Measurements from ENCODE around the gene GGT6. TPM values are rescaled to one million over a fixed set of nuclear protein-coding genes. Genes with fewer than 3 reads are reported as not detected.

The GGT6 gene
- total and polyA plus RNA-seq, 7 experiments from 2014 or later: not detected

GRCh38 chr17:4547118-4547906 is 13.1 kb downstream of the GGT6 start:
- no peaks in the 10 kb centered on the region for H3K27me3 ChIP-seq (ENCODE audit: control insufficient read depth in 2 of 2, insufficient read depth in 2 of 2, low read length in 2 of 2)
- intact Hi-C loops (cut with micrococcal nuclease): no loop called here
- H3K4me1 ChIP-seq (ENCODE audit: control insufficient read depth in 2 of 2, insufficient read depth in 2 of 2, low read length in 2 of 2): no peaks in the 10 kb centered on the region
- CTCF ChIA-PET: interaction anchor here (0.6 kb wide), 1 partner anchor 116 kb away, joined by 4 read pairs; no protein-coding TSS in a partner anchor
- peaks cover 0 to 26% (median 7%) of the 10 kb centered on the region in 5 donors for H3K36me3 Mint-ChIP-seq
- no peaks in the 10 kb centered on the region for H3K9me3 ChIP-seq (ENCODE audit: control insufficient read depth in 2 of 3, low read length in 3 of 3)
- H3K4me3 ChIP-seq (ENCODE audit: low read length): no peak overlapping the region
- DNase-seq: no peak
- H3K36me3 ChIP-seq (ENCODE audit: control insufficient read depth in 2 of 3, insufficient read depth in 3 of 3, low read length in 3 of 3): peaks cover 10 to 98% (median 33%) of the 10 kb centered on the region in 3 experiments
- no peak overlapping the region for H3K27ac Mint-ChIP-seq
- no peaks in the 10 kb centered on the region for H3K9me3 Mint-ChIP-seq
- H3K4me1 Mint-ChIP-seq: peaks cover 0 to 4% (median 0%) of the 10 kb centered on the region in 7 donors
- no peak overlapping the region for H3K27ac ChIP-seq (ENCODE audit: low read depth, low read length)
- H3K27me3 Mint-ChIP-seq: no peaks in the 10 kb centered on the region
- no peak for ATAC-seq
- POLR2A ChIA-PET: interaction anchor here (1.0 kb wide), 1 partner anchor 10 kb away, joined by 3 read pairs; no protein-coding TSS in a partner anchor
- H3K4me3 Mint-ChIP-seq: no peak overlapping the region

- H3K4me1 ChIP-seq (ENCODE audit: control insufficient read depth in 2 of 2, insufficient read depth in 2 of 2, low read length in 2 of 2): no peaks in the 10 kb centered on the region
- ChIA-PET POLR2A (interaction anchor here (0.9 kb wide), 1 partner anchor 8 kb away, joined by 3 read pairs; no protein-coding TSS in a partner anchor), CTCF (no interaction called here)
- Mint-ChIP-seq H3K9me3 (no peaks in the 10 kb centered on the region), H3K27ac (no peak overlapping the region), H3K27me3 (no peaks in the 10 kb centered on the region), H3K36me3 (peaks cover 0 to 17% (median 4%) of the 10 kb centered on the region in 5 donors), H3K4me1 (no peaks in the 10 kb centered on the region), H3K4me3 (no peak overlapping the region)
- intact Hi-C loops (cut with micrococcal nuclease): no loop called here
- no peak overlapping the region for H3K4me3 ChIP-seq (ENCODE audit: low read length)
- no peak overlapping the region for H3K27ac ChIP-seq (ENCODE audit: low read depth, low read length)
- H3K27me3 ChIP-seq (ENCODE audit: control insufficient read depth in 2 of 2, insufficient read depth in 2 of 2, low read length in 2 of 2): no peaks in the 10 kb centered on the region
- H3K9me3 ChIP-seq (ENCODE audit: control insufficient read depth in 2 of 3, low read length in 3 of 3): no peaks in the 10 kb centered on the region
- ATAC-seq (no peak), DNase-seq (no peak)
- H3K36me3 ChIP-seq (ENCODE audit: control insufficient read depth in 2 of 3, insufficient read depth in 3 of 3, low read length in 3 of 3): peaks cover 0 to 98% (median 39%) of the 10 kb centered on the region in 3 experiments
Observed at GRCh38 chr17:4545217-4545951, 15.0 kb downstream of the GGT6 start.

- Mint-ChIP-seq H3K27me3 (no peaks in the 10 kb centered on the region), H3K9me3 (no peaks in the 10 kb centered on the region), H3K4me1 (no peaks in the 10 kb centered on the region), H3K4me3 (no peak overlapping the region), H3K27ac (no peak overlapping the region), H3K36me3 (peaks cover 0 to 12% (median 4%) of the 10 kb centered on the region in 5 donors)
- Histone ChIP-seq H3K27me3 (ENCODE audit: control insufficient read depth in 2 of 2, insufficient read depth in 2 of 2, low read length in 2 of 2) (no peaks in the 10 kb centered on the region), H3K4me3 (ENCODE audit: low read length) (no peak overlapping the region), H3K27ac (ENCODE audit: low read depth, low read length) (no peak overlapping the region), H3K9me3 (ENCODE audit: control insufficient read depth in 2 of 3, low read length in 3 of 3) (no peaks in the 10 kb centered on the region), H3K36me3 (ENCODE audit: control insufficient read depth in 2 of 3, insufficient read depth in 3 of 3, low read length in 3 of 3) (peaks cover 0 to 98% (median 37%) of the 10 kb centered on the region in 3 experiments), H3K4me1 (ENCODE audit: control insufficient read depth in 2 of 2, insufficient read depth in 2 of 2, low read length in 2 of 2) (no peaks in the 10 kb centered on the region)
- ChIA-PET POLR2A (interaction anchor here (0.9 to 1.1 kb wide), 2 partner anchors 9 to 10 kb away, joined by 3 read pairs; partner anchors contain the start of gene MYBBP1A), CTCF (no interaction called here)
- DNase-seq: no peak
- ATAC-seq: no peak
- intact Hi-C loops (cut with micrococcal nuclease): no loop called here
Observed at GRCh38 chr17:4544951-4545216, 15.5 kb downstream of the GGT6 start.

GRCh38 chr17:4544135-4544950 is 16.0 kb downstream of the GGT6 start:
- H3K27me3 ChIP-seq (ENCODE audit: control insufficient read depth in 2 of 2, insufficient read depth in 2 of 2, low read length in 2 of 2): no peaks in the 10 kb centered on the region
- ATAC-seq (no peak), DNase-seq (no peak)
- no peaks in the 10 kb centered on the region for H3K9me3 ChIP-seq (ENCODE audit: control insufficient read depth in 2 of 3, low read length in 3 of 3)
- Mint-ChIP-seq H3K9me3 (no peaks in the 10 kb centered on the region), H3K27me3 (no peaks in the 10 kb centered on the region), H3K27ac (no peak overlapping the region), H3K4me1 (no peaks in the 10 kb centered on the region), H3K4me3 (no peak overlapping the region), H3K36me3 (peaks cover 0 to 15% (median 6%) of the 10 kb centered on the region in 5 donors)
- no peaks in the 10 kb centered on the region for H3K4me1 ChIP-seq (ENCODE audit: control insufficient read depth in 2 of 2, insufficient read depth in 2 of 2, low read length in 2 of 2)
- H3K36me3 ChIP-seq (ENCODE audit: control insufficient read depth in 2 of 3, insufficient read depth in 3 of 3, low read length in 3 of 3): peaks cover 0 to 98% (median 37%) of the 10 kb centered on the region in 3 experiments
- intact Hi-C loops (cut with micrococcal nuclease): no loop called here
- no peak overlapping the region for H3K27ac ChIP-seq (ENCODE audit: low read depth, low read length)
- CTCF ChIA-PET: interaction anchor here (0.6 kb wide), 1 partner anchor 11 kb away, joined by 3 read pairs; the partner anchor contains the start of gene MYBBP1A
- H3K4me3 ChIP-seq (ENCODE audit: low read length): no peak overlapping the region
- POLR2A ChIA-PET: interaction anchor here (0.5 to 1.1 kb wide), 3 partner anchors 9 to 51 kb away, joined by 3 read pairs; partner anchors contain the start of gene MYBBP1A

- H3K4me3 ChIP-seq (ENCODE audit: low read length): no peak overlapping the region
- peaks cover 0 to 98% (median 32%) of the 10 kb centered on the region in 3 experiments for H3K36me3 ChIP-seq (ENCODE audit: control insufficient read depth in 2 of 3, insufficient read depth in 3 of 3, low read length in 3 of 3)
- Mint-ChIP-seq H3K9me3 (no peaks in the 10 kb centered on the region), H3K27ac (no peak overlapping the region), H3K4me3 (no peak overlapping the region), H3K36me3 (peaks cover 0 to 12% (median 6%) of the 10 kb centered on the region in 5 donors), H3K4me1 (no peaks in the 10 kb centered on the region), H3K27me3 (no peaks in the 10 kb centered on the region)
- H3K9me3 ChIP-seq (ENCODE audit: control insufficient read depth in 2 of 3, low read length in 3 of 3): no peaks in the 10 kb centered on the region
- CTCF ChIA-PET: no interaction called here
- ATAC-seq: no peak
- POLR2A ChIA-PET: interaction anchor here (0.9 to 1.1 kb wide), 2 partner anchors 11 to 12 kb away, joined by 3 read pairs; partner anchors contain the start of gene MYBBP1A
- H3K4me1 ChIP-seq (ENCODE audit: control insufficient read depth in 2 of 2, insufficient read depth in 2 of 2, low read length in 2 of 2): no peaks in the 10 kb centered on the region
- intact Hi-C loops (cut with micrococcal nuclease): no loop called here
- no peaks in the 10 kb centered on the region for H3K27me3 ChIP-seq (ENCODE audit: control insufficient read depth in 2 of 2, insufficient read depth in 2 of 2, low read length in 2 of 2)
- H3K27ac ChIP-seq (ENCODE audit: low read depth, low read length): no peak overlapping the region
- DNase-seq: no peak
Observed at GRCh38 chr17:4543557-4544026, 16.8 kb downstream of the GGT6 start.

- CTCF ChIA-PET: no interaction called here
- no peak for DNase-seq
- POLR2A ChIA-PET: no interaction called here
Observed at GRCh38 chr17:4542726-4543191, 17.6 kb downstream of the GGT6 start.

More at GRCh38 chr17:4542726-4543191, 17.6 kb downstream of the GGT6 start:
- H3K36me3 ChIP-seq (ENCODE audit: control insufficient read depth in 2 of 3, insufficient read depth in 3 of 3, low read length in 3 of 3): peaks cover 0 to 98% (median 24%) of the 10 kb centered on the region in 3 experiments
- no peak overlapping the region for H3K4me3 ChIP-seq (ENCODE audit: low read length)
- H3K4me1 ChIP-seq (ENCODE audit: control insufficient read depth in 2 of 2, insufficient read depth in 2 of 2, low read length in 2 of 2): no peaks in the 10 kb centered on the region
- peaks cover 0 to 12% (median 6%) of the 10 kb centered on the region in 5 donors for H3K36me3 Mint-ChIP-seq
- no peaks in the 10 kb centered on the region for H3K9me3 Mint-ChIP-seq
- intact Hi-C loops (cut with micrococcal nuclease): no loop called here
- no peaks in the 10 kb centered on the region for H3K4me1 Mint-ChIP-seq
- no peaks in the 10 kb centered on the region for H3K27me3 Mint-ChIP-seq
- no peak overlapping the region for H3K27ac Mint-ChIP-seq
- H3K4me3 Mint-ChIP-seq: no peak overlapping the region
- no peaks in the 10 kb centered on the region for H3K9me3 ChIP-seq (ENCODE audit: control insufficient read depth in 2 of 3, low read length in 3 of 3)
- H3K27ac ChIP-seq (ENCODE audit: low read depth, low read length): no peak overlapping the region
- H3K27me3 ChIP-seq (ENCODE audit: control insufficient read depth in 2 of 2, insufficient read depth in 2 of 2, low read length in 2 of 2): no peaks in the 10 kb centered on the region
- ATAC-seq: no peak

All from naive thymus-derived CD4-positive, alpha-beta T cell (primary cell).